HG02623 (cell line): ENCODE data around the gene NUBPL.
"Not testable (repeated sequence)": the region's sequence is repeated elsewhere in the genome, so short reads cannot be mapped to it uniquely, and the experiment has no call there.

Source experiments
- ATAC-seq: cut with Tn5 transposase; IDR thresholded peaks from one replicate; pipeline ENCODE4 v1.9.1; 2021; ENCODE audit warnings: moderate library complexity; ENCODE audit not compliant: unreplicated experiment

Gene NUBPL

GRCh38 chr14:31867570-31867969, 306.4 kb downstream of the NUBPL start:
- ATAC-seq, result no peak

- ATAC-seq, result not testable (repeated sequence)
Measured at GRCh38 chr14:31868096-31868495, 306.9 kb downstream of the NUBPL start.

- ATAC-seq, result no peak
Measured at GRCh38 chr14:31876741-31877140, 315.5 kb downstream of the NUBPL start.

GRCh38 chr14:31877255-31877798, 316.1 kb downstream of the NUBPL start:
- no peak for ATAC-seq

- ATAC-seq, result no peak
Measured at GRCh38 chr14:31879661-31880348, 318.6 kb downstream of the NUBPL start.

GRCh38 chr14:31880935-31881334, 319.7 kb downstream of the NUBPL start:
- no peak for ATAC-seq

GRCh38 chr14:31881531-31882310, 320.5 kb downstream of the NUBPL start:
- no peak for ATAC-seq

GRCh38 chr14:31884238-31884637, 323.0 kb downstream of the NUBPL start:
- ATAC-seq, result no peak

GRCh38 chr14:31884776-31885379, 323.7 kb downstream of the NUBPL start:
- no peak for ATAC-seq

- no peak for ATAC-seq
Measured at GRCh38 chr14:31886156-31886835, 325.1 kb downstream of the NUBPL start.

GRCh38 chr14:31887929-31888580, 326.9 kb downstream of the NUBPL start:
- no peak for ATAC-seq

- ATAC-seq, result no peak
Measured at GRCh38 chr14:31889297-31889696, 328.1 kb downstream of the NUBPL start.

- ATAC-seq, result not testable (repeated sequence)
Measured at GRCh38 chr14:31890202-31890601, 329.0 kb downstream of the NUBPL start.

GRCh38 chr14:31893221-31893757, 332.1 kb downstream of the NUBPL start:
- ATAC-seq, result no peak

GRCh38 chr14:31894351-31894750, 333.1 kb downstream of the NUBPL start:
- ATAC-seq, result no peak

- no peak for ATAC-seq
Measured at GRCh38 chr14:31895206-31895605, 334.0 kb downstream of the NUBPL start.

- ATAC-seq, result no peak
Measured at GRCh38 chr14:31895646-31896045, 334.4 kb downstream of the NUBPL start.

GRCh38 chr14:31897581-31898186, 336.5 kb downstream of the NUBPL start:
- ATAC-seq, result no peak

GRCh38 chr14:31898838-31899528, 337.8 kb downstream of the NUBPL start:
- no peak for ATAC-seq
